ENCODE results near the gene NFX1.

- no peak for TF ChIP-seq CTCF (IDR thresholded peaks at IDR 0.05; ENCODE audit: insufficient read depth, low read length, poor library complexity, severe bottlenecking)
- no peak for TF ChIP-seq EZH2phosphoT487 (conservative IDR thresholded peaks at IDR 0.05; ENCODE audit: low read length)
Observed at GRCh38 chr9:33277484-33277883, 12.8 kb upstream of the NFX1 start.

Data from SU-DHL-6 (cell line).